K562 (cell line): ENCODE data around the gene GBA2. TPM values are rescaled to one million over a fixed set of nuclear protein-coding genes. Genes with fewer than 3 reads are reported as not detected.
A peak's percentile ranks its signal among the peaks of the same experiment; 100 is the strongest.

Source experiments
- EP400 ChIP-seq: fragments of 450-650 bp; IDR thresholded peaks from 2 replicates; pipeline ENCODE4 v1.6.1; 2017; ENCODE audit warnings: antibody characterized with exemption, mild to moderate bottlenecking, moderate library complexity
- ETV5 ChIP-seq: sonication (generic); formaldehyde crosslinking; IDR thresholded peaks from 2 replicates; pipeline ENCODE4 v1.4.0; 2020; ENCODE audit warnings: low read depth, mild to moderate bottlenecking, missing genetic modification reagents
- FIP1L1 ChIP-seq: fragments of 200-400 bp; formaldehyde crosslinking; IDR thresholded peaks from 2 replicates; pipeline ENCODE4 v1.6.1; 2018; ENCODE audit warnings: mild to moderate bottlenecking, low read depth, low read length; ENCODE audit not compliant: poor library complexity, severe bottlenecking
- FOXJ3 ChIP-seq: sonication (generic); formaldehyde crosslinking; IDR thresholded peaks from 2 replicates; pipeline ENCODE4 v1.4.0; 2020; ENCODE audit warnings: mild to moderate bottlenecking, missing genetic modification reagents
- GABPA ChIP-seq: fragments of 200-800 bp; sonication (Bioruptor generic); conservative IDR thresholded peaks from 2 replicates; pipeline ENCODE4 v1.6.1; 2016; ENCODE audit warnings: low read depth, missing genetic modification characterization, missing compliant biosample characterization
- HMGN3 ChIP-seq: IDR thresholded peaks from 2 replicates; pipeline ENCODE4 v1.6.1; 2011; ENCODE audit warnings: borderline replicate concordance, low read depth, mild to moderate bottlenecking, mixed read lengths, low read length; ENCODE audit not compliant: insufficient read length; ENCODE audit errors: extremely low read depth
- NEUROD1 ChIP-seq: fragments of 150-350 bp; IDR thresholded peaks from 2 replicates; pipeline ENCODE4 v1.6.1; 2014; ENCODE audit warnings: borderline replicate concordance, low read length, low read depth; ENCODE audit not compliant: partially characterized antibody
- NONO ChIP-seq, 2 experiments: fragments of 200-400 bp in 1 of 2; fragments of 450-650 bp in 1 of 2; formaldehyde crosslinking in 1 of 2; IDR thresholded peaks; 2 replicates each; pipeline ENCODE4 v1.6.1; 2017; ENCODE audit warnings: low read depth in 2 of 2, mild to moderate bottlenecking in 2 of 2, moderate library complexity in 2 of 2, low read length in 1 of 2
- NRF1 ChIP-seq, 2 experiments: fragments of 450-650 bp; IDR thresholded peaks in 1 of 2; conservative IDR thresholded peaks in 1 of 2; 2 replicates each; pipeline ENCODE4 v1.6.1; 2014; ENCODE audit warnings: mild to moderate bottlenecking in 2 of 2
- PPARD ChIP-seq: fragments of 250-450 bp; sonication (Bioruptor Pico); IDR thresholded peaks from 2 replicates; pipeline ENCODE4 v1.8.0; 2022; ENCODE audit warnings: inconsistent platforms, mild to moderate bottlenecking, moderate library complexity
- SIN3A ChIP-seq, 2 experiments: fragments of 150-350 bp in 1 of 2; IDR thresholded peaks; 2 replicates each; pipeline ENCODE4 v1.6.1; 2011 to 2016; ENCODE audit warnings: borderline replicate concordance in 2 of 2, low read depth in 2 of 2, low read length in 2 of 2, mild to moderate bottlenecking in 2 of 2, moderate library complexity in 2 of 2; ENCODE audit not compliant: control insufficient read depth in 1 of 2
- SIX5 ChIP-seq, 2 experiments: IDR thresholded peaks; 2 replicates each; pipeline ENCODE4 v1.6.1; 2011; ENCODE audit warnings: low read length in 2 of 2, borderline replicate concordance in 1 of 2, low read depth in 1 of 2, mild to moderate bottlenecking in 1 of 2, moderate library complexity in 1 of 2; ENCODE audit not compliant: insufficient read depth in 1 of 2
- SNIP1 ChIP-seq: fragments of 450-650 bp; IDR thresholded peaks from 2 replicates; pipeline ENCODE4 v1.7.1; 2017; ENCODE audit warnings: low read depth, mild to moderate bottlenecking
- SP2 ChIP-seq: IDR thresholded peaks from 2 replicates; pipeline ENCODE4 v1.6.1; 2011; ENCODE audit warnings: mild to moderate bottlenecking, low read depth, low read length, moderate library complexity; ENCODE audit not compliant: poor library complexity, severe bottlenecking; ENCODE audit errors: extremely low read depth
- ZNF561 ChIP-seq: fragments of 450-650 bp; formaldehyde crosslinking; conservative IDR thresholded peaks from 2 replicates; pipeline ENCODE4 v1.4.0; 2020; ENCODE audit warnings: mild to moderate bottlenecking, moderate library complexity
- polyA plus RNA-seq, 8 experiments: library from polyadenylated mRNA; depleted of rRNA in 4 of 8; stranded (reverse) in 5 of 8; unstranded in 3 of 8; fragments of >200 nt; fragmentation: Nextera tagmentation in 2 of 8; fragmentation: Illumina TruSeq in 1 of 8; extraction: Ambion mirVana in 2 of 8; extraction: Trizol in 1 of 8; gene quantifications; 2 replicates each; pipeline versions ENCODE4 v1.2.1 to v1.2.3, GENCODE V29; 2011 to 2014; ENCODE audit warnings: inconsistent platforms in 1 of 8, missing spikeins in 1 of 8
- total RNA-seq, 7 experiments: library from RNA; depleted of rRNA in 6 of 7; stranded (reverse); fragments of >200 nt in 6 of 7; fragmentation: Illumina TruSeq in 2 of 7; extraction: Trizol in 2 of 7; gene quantifications; 2 replicates each; pipeline versions ENCODE4 v1.2.1 to v1.2.3, GENCODE V29; 2011 to 2021; ENCODE audit warnings: low replicate concordance in 1 of 7
- TF ChIP-seq, protein P1 (sequence below), 2 experiments: fragments of 200-800 bp in 1 of 2; sonication (Bioruptor generic) in 1 of 2; sonication (generic) in 1 of 2; formaldehyde crosslinking in 1 of 2; IDR thresholded peaks in 1 of 2; conservative IDR thresholded peaks in 1 of 2; 2 replicates each; pipeline versions ENCODE4 v1.5.0 to v1.6.1; 2016 to 2020; ENCODE audit warnings: missing compliant biosample characterization in 1 of 2, missing genetic modification characterization in 1 of 2, missing genetic modification reagents in 1 of 2
- TF ChIP-seq, protein P2 (sequence below), 2 experiments: fragments of 450-650 bp; IDR thresholded peaks; 2 replicates each; pipeline ENCODE4 v1.6.1; 2016
- TF ChIP-seq, protein P3 (sequence below): fragments of 250-450 bp; sonication (Bioruptor Pico); IDR thresholded peaks from 2 replicates; pipeline ENCODE4 v1.5.0; 2020; ENCODE audit warnings: mild to moderate bottlenecking, borderline replicate concordance

Gene GBA2
- total and polyA plus RNA-seq, 9 of the 15 experiments (the other 6 are each of a cell fraction or from before 2014, with no cell fraction given), result 14.1 to 60.4 (median 32.1) TPM

DNA sequence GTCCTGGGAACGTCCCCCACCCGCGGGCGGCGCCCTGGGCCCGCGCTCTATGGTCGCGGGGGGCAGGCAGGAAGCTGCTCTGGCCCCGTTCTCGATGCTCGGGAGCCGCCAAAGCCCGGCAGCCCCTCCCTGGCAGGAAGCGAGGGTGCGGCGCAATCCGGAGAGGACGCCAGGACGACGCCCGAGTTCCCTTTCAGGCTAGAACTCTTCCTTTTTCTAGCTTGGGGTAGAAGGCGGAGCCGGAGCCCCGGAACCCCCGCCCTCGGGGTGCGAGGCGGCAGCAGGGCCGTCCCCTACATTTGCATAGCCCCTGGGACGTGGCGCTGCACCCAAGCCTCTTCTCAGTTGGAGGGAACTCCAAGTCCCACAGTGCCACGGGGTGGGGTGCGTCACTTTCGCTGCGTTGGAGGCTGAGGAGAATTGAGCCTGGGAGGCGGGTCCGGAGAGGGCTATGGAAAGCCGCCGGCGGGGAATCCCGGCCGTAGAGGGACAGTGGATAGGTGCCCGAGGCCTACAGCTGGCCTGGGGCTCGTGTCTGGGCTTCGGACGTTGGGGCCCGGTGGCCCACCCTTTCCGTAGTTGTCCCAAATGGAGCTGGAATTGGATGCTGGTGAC is 16.7 kb downstream of the GBA2 start, which contains the start of the genes CREB3 and TLN1 (continued):
- TF ChIP-seq, protein P1, sequence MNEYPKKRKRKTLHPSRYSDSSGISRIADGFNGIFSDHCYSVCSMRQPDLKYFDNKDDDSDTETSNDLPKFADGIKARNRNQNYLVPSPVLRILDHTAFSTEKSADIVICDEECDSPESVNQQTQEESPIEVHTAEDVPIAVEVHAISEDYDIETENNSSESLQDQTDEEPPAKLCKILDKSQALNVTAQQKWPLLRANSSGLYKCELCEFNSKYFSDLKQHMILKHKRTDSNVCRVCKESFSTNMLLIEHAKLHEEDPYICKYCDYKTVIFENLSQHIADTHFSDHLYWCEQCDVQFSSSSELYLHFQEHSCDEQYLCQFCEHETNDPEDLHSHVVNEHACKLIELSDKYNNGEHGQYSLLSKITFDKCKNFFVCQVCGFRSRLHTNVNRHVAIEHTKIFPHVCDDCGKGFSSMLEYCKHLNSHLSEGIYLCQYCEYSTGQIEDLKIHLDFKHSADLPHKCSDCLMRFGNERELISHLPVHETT (CRISPR knock-in tag; conservative IDR thresholded peaks at IDR 0.05 in 1 of 2, IDR thresholded peaks at IDR 0.05 in 1 of 2), result peak in 1 of 2 experiments; percentile 97; a peak in 2 of 4 replicates
- TF ChIP-seq ETV5 (CRISPR knock-in tag) (peak; percentile 93), FIP1L1 (peak; percentile 46), NRF1 (conservative IDR thresholded peaks at IDR 0.05 in 1 of 2, IDR thresholded peaks at IDR 0.05 in 1 of 2) (peak; percentile 77 to 83), EP400 (peak; percentile 76), NEUROD1 (peak; percentile 75), NONO (IDR thresholded peaks at IDR 0.05; ENCODE audit: low read depth in 2 of 2, low read length in 1 of 2) (peak in 1 of 2 experiments; percentile 24; a peak in 1 of 4 replicates), HMGN3 (peak; percentile 60), FOXJ3 (no peak), ZNF561 (CRISPR knock-in tag) (no peak), SP2 (peak; percentile 97), SNIP1 (peak; percentile 94), SIX5 (IDR thresholded peaks at IDR 0.05; ENCODE audit: borderline replicate concordance in 1 of 2, insufficient read depth in 1 of 2, low read depth in 1 of 2, low read length in 2 of 2) (peak; percentile 64 to 66; a peak in 3 of 4 replicates), PPARD (CRISPR knock-in tag) (no peak), GABPA (peak; percentile 99), SIN3A (IDR thresholded peaks at IDR 0.05; ENCODE audit: borderline replicate concordance in 2 of 2, control insufficient read depth in 1 of 2, low read depth in 2 of 2, low read length in 2 of 2) (peak in 1 of 2 experiments; percentile 43; a peak in 2 of 4 replicates)
- TF ChIP-seq, protein P2, sequence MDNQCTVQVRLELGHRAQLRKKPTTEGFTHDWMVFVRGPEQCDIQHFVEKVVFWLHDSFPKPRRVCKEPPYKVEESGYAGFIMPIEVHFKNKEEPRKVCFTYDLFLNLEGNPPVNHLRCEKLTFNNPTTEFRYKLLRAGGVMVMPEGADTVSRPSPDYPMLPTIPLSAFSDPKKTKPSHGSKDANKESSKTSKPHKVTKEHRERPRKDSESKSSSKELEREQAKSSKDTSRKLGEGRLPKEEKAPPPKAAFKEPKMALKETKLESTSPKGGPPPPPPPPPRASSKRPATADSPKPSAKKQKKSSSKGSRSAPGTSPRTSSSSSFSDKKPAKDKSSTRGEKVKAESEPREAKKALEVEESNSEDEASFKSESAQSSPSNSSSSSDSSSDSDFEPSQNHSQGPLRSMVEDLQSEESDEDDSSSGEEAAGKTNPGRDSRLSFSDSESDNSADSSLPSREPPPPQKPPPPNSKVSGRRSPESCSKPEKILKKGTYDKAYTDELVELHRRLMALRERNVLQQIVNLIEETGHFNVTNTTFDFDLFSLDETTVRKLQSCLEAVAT (IDR thresholded peaks at IDR 0.05), result no peak
- TF ChIP-seq, protein P3, sequence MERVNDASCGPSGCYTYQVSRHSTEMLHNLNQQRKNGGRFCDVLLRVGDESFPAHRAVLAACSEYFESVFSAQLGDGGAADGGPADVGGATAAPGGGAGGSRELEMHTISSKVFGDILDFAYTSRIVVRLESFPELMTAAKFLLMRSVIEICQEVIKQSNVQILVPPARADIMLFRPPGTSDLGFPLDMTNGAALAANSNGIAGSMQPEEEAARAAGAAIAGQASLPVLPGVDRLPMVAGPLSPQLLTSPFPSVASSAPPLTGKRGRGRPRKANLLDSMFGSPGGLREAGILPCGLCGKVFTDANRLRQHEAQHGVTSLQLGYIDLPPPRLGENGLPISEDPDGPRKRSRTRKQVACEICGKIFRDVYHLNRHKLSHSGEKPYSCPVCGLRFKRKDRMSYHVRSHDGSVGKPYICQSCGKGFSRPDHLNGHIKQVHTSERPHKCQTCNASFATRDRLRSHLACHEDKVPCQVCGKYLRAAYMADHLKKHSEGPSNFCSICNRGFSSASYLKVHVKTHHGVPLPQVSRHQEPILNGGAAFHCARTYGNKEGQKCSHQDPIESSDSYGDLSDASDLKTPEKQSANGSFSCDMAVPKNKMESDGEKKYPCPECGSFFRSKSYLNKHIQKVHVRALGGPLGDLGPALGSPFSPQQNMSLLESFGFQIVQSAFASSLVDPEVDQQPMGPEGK, result no peak
